OCI-LY7 (cell line): ENCODE data around the gene CFAP99. TPM values are rescaled to one million over a fixed set of nuclear protein-coding genes. Genes with fewer than 3 reads are reported as not detected.

Experiments used
- BruUV-seq: library from RNA; stranded (reverse); fragments of 400-500 nt; replicated peaks from 2 replicates; lab custom pipeline; 2021; lab: Mats Ljungman, UMichigan
- CTCF ChIA-PET: fragments of 300-600 bp; sonication (Branson Sonifier 250); formaldehyde crosslinking; loops from one replicate; lab custom pipeline; 2022; ENCODE audit warnings: antibody characterized with exemption; ENCODE audit not compliant: unreplicated experiment; lab: Charles Lee
- POLR2A ChIA-PET: fragments of 300-600 bp; sonication (Branson Sonifier 250); formaldehyde crosslinking; loops from one replicate; lab custom pipeline; 2022; ENCODE audit warnings: antibody characterized with exemption; lab: Charles Lee
- DNase-seq: peaks from one replicate; pipeline ENCODE4 v3.0.0-alpha.2; 2015; ENCODE audit warnings: low spot score
- H2AFZ ChIP-seq: fragments of 200-600 bp; sonication (generic), shearing (Covaris generic); 2 replicates; pipeline ENCODE4 v1.6.1; 2014; ENCODE audit warnings: mild to moderate bottlenecking, antibody characterized with exemption, low read length, moderate library complexity
- H3K27ac ChIP-seq: fragments of 200-600 bp; sonication (generic); 2 replicates; pipeline ENCODE4 v1.5.1; 2014; ENCODE audit warnings: mixed run types, low read depth, mild to moderate bottlenecking, moderate library complexity, low read length, inconsistent platforms; ENCODE audit not compliant: poor library complexity, severe bottlenecking
- H3K36me3 ChIP-seq: fragments of 200-600 bp; sonication (generic); 2 replicates; pipeline ENCODE4 v1.6.1; 2014; ENCODE audit warnings: mild to moderate bottlenecking, antibody characterized with exemption, low read length, moderate library complexity, mixed read lengths; ENCODE audit not compliant: insufficient read depth
- H3K4me1 ChIP-seq: fragments of 200-600 bp; sonication (generic); 2 replicates; pipeline ENCODE4 v1.5.1; 2014; ENCODE audit warnings: mild to moderate bottlenecking, low read length; ENCODE audit not compliant: insufficient read depth, poor library complexity, severe bottlenecking
- H3K4me2 ChIP-seq: fragments of 200-600 bp; sonication (generic); 2 replicates; pipeline ENCODE4 v1.6.1; 2014; ENCODE audit warnings: mild to moderate bottlenecking, low read length
- H3K4me3 ChIP-seq: fragments of 200-600 bp; sonication (generic); 2 replicates; pipeline ENCODE4 v1.5.1; 2014; ENCODE audit warnings: mild to moderate bottlenecking, low read depth, low read length; ENCODE audit not compliant: poor library complexity, severe bottlenecking
- H3K79me2 ChIP-seq: fragments of 200-600 bp; sonication (generic); 2 replicates; pipeline ENCODE4 v1.6.1; 2016; ENCODE audit warnings: low read depth, mild to moderate bottlenecking, low read length, moderate library complexity, mixed read lengths; ENCODE audit not compliant: insufficient read depth
- H3K9me2 ChIP-seq: fragments of 200-600 bp; sonication (generic); 2 replicates; pipeline ENCODE4 v1.6.1; 2016; ENCODE audit warnings: mild to moderate bottlenecking, low read length, mixed read lengths; ENCODE audit not compliant: insufficient read depth
- H3K9me3 ChIP-seq: fragments of 200-600 bp; sonication (generic); 2 replicates; pipeline ENCODE4 v1.6.1; 2014; ENCODE audit warnings: mild to moderate bottlenecking, mixed run types, low read length, mixed read lengths
- H4K20me1 ChIP-seq: fragments of 200-600 bp; sonication (generic); 2 replicates; pipeline ENCODE4 v1.6.1; 2014; ENCODE audit warnings: mild to moderate bottlenecking, antibody characterized with exemption, low read length, moderate library complexity, mixed read lengths; ENCODE audit not compliant: insufficient read depth
- CTCF ChIP-seq: fragments of 200-600 bp; sonication (generic); conservative IDR thresholded peaks from 2 replicates; pipeline ENCODE4 v1.5.1; 2014; ENCODE audit warnings: mild to moderate bottlenecking, antibody characterized with exemption, low read length, moderate library complexity, mixed read lengths
- EZH2phosphoT487 ChIP-seq: fragments of 200-600 bp; sonication (generic); IDR thresholded peaks from 2 replicates; pipeline ENCODE4 v1.6.1; 2018; ENCODE audit warnings: low read depth, borderline replicate concordance, mild to moderate bottlenecking, mixed run types, antibody characterized with exemption, low read length, moderate library complexity, mixed read lengths
- intact Hi-C: fragments of 100-400 bp; cut with micrococcal nuclease; formaldehyde crosslinking; loops from one replicate; pipeline ENCODE4 v1.10.0; 2022; ENCODE audit not compliant: unreplicated experiment
- total RNA-seq, 2 experiments: library from RNA; depleted of rRNA in 1 of 2; stranded (reverse); fragments of >200 nt in 1 of 2; shearing (Covaris generic) in 1 of 2; gene quantifications; 2 replicates each; pipeline ENCODE4 v1.2.3, GENCODE V29; 2014 to 2022

CFAP99 gene
- total RNA-seq, 2 experiments from 2014 or later: not detected

- Histone ChIP-seq H3K9me2 (no peaks in the 10 kb centered on the region), H3K79me2 (no peaks in the 10 kb centered on the region), H3K4me2 (no peak overlapping the region), H4K20me1 (no peaks in the 10 kb centered on the region), H3K27ac (no peak overlapping the region), H2AFZ (no peak overlapping the region), H3K9me3 (no peaks in the 10 kb centered on the region), H3K36me3 (no peaks in the 10 kb centered on the region), H3K4me3 (no peak overlapping the region), H3K4me1 (peaks cover 15% of the 10 kb centered on the region)
- ChIA-PET POLR2A (no interaction called here), CTCF (no interaction called here)
- no peak for DNase-seq
- no peak for TF ChIP-seq EZH2phosphoT487
- intact Hi-C loops: no loop called here
- no TSS peak for BruUV-seq
Measured at GRCh38 chr4:2458546-2459491, 40.1 kb downstream of the CFAP99 start.

- H3K4me1 ChIP-seq: peaks cover 15% of the 10 kb centered on the region
- no peak for TF ChIP-seq CTCF
- no peak for TF ChIP-seq EZH2phosphoT487
- no peaks in the 10 kb centered on the region for H4K20me1 ChIP-seq
- intact Hi-C loops: loop anchor here (10.0 kb wide), 3 partner anchors 475 to 745 kb away; partner anchors contain the start of genes GRK4, NOP14 and SLBP
- H2AFZ ChIP-seq: no peak overlapping the region
- H3K79me2 ChIP-seq: no peaks in the 10 kb centered on the region
- BruUV-seq: no TSS peak
- no peak overlapping the region for H3K27ac ChIP-seq
- no peak overlapping the region for H3K4me2 ChIP-seq
- CTCF ChIA-PET: no interaction called here
- H3K9me2 ChIP-seq: no peaks in the 10 kb centered on the region
- H3K9me3 ChIP-seq: no peaks in the 10 kb centered on the region
- no peaks in the 10 kb centered on the region for H3K36me3 ChIP-seq
- POLR2A ChIA-PET: no interaction called here
- DNase-seq: no peak
- no peak overlapping the region for H3K4me3 ChIP-seq
Measured at GRCh38 chr4:2459589-2460349, 41.0 kb downstream of the CFAP99 start.

GRCh38 chr4:2461246-2461960 lies 42.6 kb downstream of the CFAP99 start:
- intact Hi-C loops: loop anchor here (10.0 kb wide), 3 partner anchors 473 to 747 kb away; partner anchors contain the start of genes GRK4, NOP14 and SLBP
- no peaks in the 10 kb centered on the region for H3K9me3 ChIP-seq
- no peak for TF ChIP-seq EZH2phosphoT487
- no peak for TF ChIP-seq CTCF
- H3K4me2 ChIP-seq: no peak overlapping the region
- BruUV-seq: no TSS peak
- no peak overlapping the region for H3K4me3 ChIP-seq
- DNase-seq: no peak
- no peaks in the 10 kb centered on the region for H3K79me2 ChIP-seq
- CTCF ChIA-PET: interaction anchor here (0.7 kb wide), 1 partner anchor 1602 kb away, joined by 3 read pairs; no protein-coding TSS in a partner anchor
- H3K27ac ChIP-seq: no peak overlapping the region
- H4K20me1 ChIP-seq: no peaks in the 10 kb centered on the region
- peaks cover 15% of the 10 kb centered on the region for H3K4me1 ChIP-seq
- no peaks in the 10 kb centered on the region for H3K9me2 ChIP-seq
- no peak overlapping the region; the same call in 1 of the 2 replicates for H2AFZ ChIP-seq
- no peaks in the 10 kb centered on the region for H3K36me3 ChIP-seq
- POLR2A ChIA-PET: no interaction called here
